Activated gamma-delta T cell treated with Interleukin-2 at 50 U/mL for 16 hours (primary cell): Measurements from ENCODE around the gene CD2AP.
"Not testable (repeated sequence)": the region's sequence is repeated elsewhere in the genome, so short reads cannot be mapped to it uniquely, and the experiment has no call there.

Experiments used
- DNase-seq: peaks from one replicate; pipeline ENCODE4 v3.0.0-alpha.2; 2020

The CD2AP gene

GRCh38 chr6:47509937-47510336 lies 32.3 kb downstream of the CD2AP start:
- DNase-seq, result no peak

- no peak for DNase-seq
Measured at GRCh38 chr6:47512872-47513271, 35.3 kb downstream of the CD2AP start.

DNA sequence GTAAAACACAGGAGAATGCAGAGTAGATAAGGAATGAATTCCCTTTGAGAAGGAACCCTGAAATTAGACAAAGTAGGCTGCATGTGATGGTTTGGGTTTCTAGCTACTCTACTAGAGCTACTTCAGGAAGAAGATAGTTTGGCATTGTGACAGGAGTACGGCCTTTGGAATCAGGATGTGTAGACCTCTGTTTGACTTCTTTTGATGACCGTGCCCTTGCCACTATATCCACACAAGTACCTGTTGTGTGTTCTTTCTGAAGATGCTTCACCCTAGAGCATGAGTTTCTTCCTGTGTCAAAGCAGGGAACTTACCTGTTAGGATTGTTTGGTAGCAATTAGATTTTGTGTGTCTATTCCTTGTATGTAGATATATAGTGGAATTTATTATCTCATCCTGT lies 41.7 kb downstream of the CD2AP start:
- no peak for DNase-seq

GRCh38 chr6:47520282-47520681 lies 42.7 kb downstream of the CD2AP start:
- DNase-seq, result no peak

- no peak for DNase-seq
Measured at GRCh38 chr6:47521961-47522360, 44.4 kb downstream of the CD2AP start.

DNA sequence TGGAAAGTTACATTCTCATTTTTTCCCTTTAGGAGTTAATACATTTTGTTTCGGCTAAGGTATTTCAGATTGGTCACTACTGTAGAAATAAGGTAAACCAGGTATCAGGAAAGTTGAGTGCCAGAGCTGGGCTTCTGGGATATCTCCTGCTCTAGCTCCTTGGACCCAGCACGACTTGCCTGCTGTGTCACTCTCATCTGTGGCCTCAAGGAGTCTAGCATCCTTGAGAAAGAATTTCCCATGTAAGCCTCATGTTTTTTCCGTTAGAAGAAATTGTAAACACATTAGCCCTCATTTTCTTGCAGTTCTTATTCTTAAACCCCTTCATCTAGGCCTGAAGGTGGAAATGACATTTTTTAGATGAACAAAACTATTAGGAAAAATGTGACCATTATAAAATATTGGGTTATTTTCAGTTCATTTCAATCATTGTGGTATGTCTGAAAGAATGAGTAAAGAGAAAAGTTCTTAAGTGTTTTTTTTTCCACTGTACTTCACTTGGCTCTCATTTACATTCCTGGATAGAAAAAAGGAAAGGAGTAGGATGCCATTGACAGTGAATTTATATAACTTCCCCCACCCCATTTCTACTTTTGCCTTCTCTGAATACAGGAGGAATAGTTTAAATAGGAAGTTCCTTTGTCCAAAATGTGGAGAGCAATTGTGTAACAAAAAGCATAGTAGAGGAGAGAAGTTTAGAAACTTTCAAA lies 46.7 kb downstream of the CD2AP start:
- no peak for DNase-seq

DNA sequence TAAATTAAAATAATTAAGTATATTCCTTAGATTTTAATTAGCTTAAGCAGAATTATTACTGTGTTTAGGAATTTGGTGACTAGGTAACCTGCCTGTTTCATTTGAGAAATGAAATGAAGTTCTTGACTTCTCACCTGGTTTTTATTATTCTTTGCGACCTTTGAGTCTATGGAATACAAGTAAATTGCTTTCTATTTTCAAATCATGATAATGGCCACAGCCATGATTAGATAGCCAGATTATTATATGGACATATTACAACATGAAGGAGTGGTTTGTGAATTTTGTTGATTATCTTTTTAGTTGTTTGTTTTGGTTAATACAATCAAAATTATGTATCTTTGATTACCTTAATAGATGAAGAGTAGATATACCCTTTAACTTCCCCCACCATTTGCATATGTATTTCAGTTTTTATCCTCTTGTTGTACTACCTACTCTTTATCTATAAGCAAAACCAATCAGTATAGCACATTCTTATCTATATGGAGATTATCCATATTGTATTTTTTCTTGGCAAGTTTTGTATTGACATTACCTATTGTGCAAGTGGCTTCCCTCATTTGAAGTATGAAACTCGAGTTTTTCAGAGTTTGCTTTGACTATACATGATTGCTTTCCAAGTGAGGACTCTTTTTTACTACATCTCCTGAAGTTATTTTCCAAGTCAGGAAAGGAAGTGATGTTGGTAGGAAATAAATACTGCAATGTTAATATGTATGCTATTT lies 47.9 kb downstream of the CD2AP start:
- no peak for DNase-seq

- no peak for DNase-seq
Measured at GRCh38 chr6:47527274-47527673, 49.7 kb downstream of the CD2AP start.

DNA sequence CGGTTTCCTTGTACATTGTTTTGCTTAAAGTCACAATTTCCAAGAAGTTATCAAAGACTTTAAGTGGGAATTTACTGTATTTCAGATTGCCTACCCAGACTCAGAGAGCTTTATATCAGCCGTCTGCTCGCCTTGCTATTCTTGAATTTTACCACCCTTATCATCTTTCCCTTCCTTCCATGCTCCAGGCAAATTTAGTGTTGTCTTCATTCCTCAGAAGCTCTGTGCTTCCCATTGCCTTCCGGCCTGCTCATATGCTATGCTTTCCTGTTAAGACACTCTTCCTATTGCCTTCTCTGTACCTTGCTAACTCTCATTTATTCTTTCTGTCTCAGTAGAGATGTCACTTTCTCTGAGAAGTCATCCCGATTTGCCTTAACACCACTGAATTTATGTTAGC lies 52.1 kb downstream of the CD2AP start:
- no peak for DNase-seq

GRCh38 chr6:47532981-47533585 lies 55.5 kb downstream of the CD2AP start:
- no peak for DNase-seq

DNA sequence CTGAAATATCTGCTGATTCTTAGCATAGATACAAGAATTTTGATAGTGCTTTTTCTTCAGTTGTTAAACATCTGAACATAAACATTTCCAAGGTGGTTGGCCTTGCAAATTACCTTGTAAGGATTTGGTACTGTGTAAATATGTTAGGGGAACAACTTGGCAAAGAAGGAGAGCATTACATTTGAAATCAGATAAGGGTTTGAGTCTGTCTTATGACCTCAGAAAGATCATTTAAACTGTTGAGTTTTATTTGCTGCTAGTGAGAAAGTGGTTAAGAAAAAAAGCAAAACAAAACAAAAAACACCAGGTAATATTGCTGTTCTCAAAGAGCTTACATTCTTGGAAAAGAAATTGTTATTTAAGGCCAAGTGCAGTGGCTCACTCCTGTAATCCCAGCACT lies 56.5 kb downstream of the CD2AP start:
- DNase-seq, result no peak

DNA sequence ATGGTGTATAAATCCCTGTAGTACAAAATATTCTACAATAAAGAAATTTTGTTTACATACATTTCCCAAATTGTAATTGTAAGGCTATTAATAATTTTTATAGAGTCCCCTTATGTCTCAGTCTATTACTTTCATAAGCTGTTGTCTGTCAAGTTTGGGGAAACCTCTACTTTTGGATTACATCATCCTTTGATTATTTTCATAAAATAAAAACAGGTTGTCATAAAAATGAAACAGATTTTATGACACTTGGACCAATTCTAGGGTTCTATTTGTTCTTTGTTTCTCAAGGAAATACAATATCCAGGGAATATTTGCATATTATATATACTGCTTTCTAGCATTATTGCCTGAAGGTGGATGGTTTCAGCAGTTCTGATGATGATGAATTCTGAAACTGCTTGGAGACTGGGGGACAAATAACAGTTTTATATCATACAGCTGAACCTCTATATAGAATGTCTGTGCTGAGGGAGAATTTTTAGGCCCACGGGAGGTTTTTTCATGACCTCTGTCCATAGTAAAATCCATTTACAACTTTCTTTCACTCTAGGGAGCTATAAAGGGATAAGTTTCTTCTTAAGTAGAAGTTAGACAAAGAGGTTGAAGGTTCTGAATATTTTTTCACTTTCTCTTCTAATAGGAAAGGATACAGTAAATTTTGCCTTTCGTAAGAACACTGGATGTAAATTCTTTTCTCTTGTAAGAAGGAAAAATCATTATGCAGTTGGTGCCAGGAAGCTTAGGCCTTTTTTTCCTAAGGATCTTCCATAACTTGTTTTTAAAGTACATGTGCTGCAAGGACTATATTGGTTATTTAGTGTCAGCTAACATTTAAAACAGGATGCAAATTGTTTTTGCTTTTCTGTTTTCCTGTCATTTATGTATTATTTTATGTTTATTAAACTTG lies 58.0 kb downstream of the CD2AP start:
- DNase-seq, result no peak

DNA sequence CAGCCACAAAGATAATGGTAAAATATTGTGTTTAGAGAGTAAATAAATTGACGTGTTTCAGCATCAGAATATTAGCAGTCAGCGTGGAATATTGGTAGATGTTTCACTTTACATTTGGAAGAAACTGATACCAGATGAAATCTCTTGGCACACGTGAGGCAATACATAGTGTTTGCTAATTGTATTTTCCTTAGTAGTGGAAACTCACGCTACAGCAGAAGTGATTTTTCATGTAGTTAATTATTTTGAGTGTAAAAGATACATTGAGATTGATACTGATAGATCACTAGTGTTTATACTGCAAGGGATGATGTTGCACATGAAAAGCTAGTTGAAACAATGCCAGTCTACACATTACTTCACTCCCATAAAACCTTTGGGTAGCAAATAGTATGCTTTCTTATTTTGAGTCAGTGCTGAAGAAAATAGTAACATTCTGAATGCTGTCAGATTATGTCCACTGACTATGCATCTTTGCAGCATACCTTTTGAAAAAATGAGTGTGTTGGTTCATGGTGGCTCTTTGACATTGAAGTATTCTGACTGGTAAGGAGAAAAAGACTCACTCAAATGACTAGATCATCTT lies 59.3 kb downstream of the CD2AP start:
- no peak for DNase-seq

GRCh38 chr6:47545223-47545622 lies 67.6 kb downstream of the CD2AP start:
- DNase-seq, result no peak

- DNase-seq, result no peak
Measured at GRCh38 chr6:47551670-47552069, 74.1 kb downstream of the CD2AP start.

DNA sequence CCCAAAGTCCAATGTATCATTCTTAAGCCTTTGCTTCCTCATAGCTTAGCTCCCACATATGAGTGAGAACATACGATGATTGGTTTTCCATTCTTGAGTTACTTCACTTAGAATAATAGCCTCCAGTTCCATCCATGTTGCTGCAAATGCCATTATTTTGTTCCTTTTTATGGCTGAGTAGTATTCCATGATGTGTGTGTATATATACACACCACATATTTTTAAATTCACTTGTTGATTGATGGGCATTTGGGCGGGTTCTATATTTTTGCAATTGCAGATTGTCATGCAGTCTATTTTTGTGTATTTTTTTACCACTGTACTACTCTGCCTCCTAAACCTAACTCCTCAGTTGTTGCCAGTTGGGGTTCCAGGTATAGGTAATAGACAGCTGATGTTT lies 74.7 kb downstream of the CD2AP start:
- DNase-seq, result no peak

DNA sequence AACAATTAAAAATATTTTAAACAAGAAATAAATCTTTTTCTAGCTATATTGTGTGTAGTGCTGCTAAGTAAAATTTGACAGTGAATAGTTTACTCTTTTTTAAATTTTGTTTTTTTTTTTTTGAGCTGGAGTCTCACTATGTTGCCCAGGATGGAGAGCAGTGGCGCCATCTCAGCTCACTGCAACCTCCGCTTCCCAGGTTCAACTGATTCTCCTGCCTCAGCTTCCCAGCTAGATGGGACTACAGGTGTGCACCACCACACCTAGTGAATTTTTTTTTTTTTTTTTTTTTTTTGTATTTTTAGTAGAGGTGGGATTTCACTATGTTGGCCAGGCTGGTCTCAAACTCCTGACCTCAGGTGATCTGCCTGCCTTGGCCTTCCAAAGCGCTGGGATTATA lies 75.7 kb downstream of the CD2AP start:
- DNase-seq, result not testable (repeated sequence)

DNA sequence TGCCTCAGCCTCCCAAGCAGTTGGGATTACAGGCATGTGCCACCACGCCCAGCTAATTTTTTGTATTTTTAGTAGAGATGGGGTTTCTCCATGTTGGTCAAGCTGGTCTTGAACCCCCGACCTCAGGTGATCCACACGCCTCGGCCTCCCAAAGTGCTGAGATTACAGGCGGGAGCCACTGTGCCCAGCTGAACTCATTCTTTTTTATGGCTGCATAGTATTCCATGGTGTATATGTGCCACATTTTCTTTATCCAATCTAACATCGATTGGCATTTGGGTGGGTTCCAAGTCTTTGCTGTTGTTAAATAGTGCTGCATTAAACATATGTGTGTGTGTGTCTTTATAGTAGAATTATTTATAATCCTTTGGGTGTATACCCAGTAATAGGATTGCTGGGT lies 78.9 kb downstream of the CD2AP start:
- DNase-seq, result not testable (repeated sequence)

DNA sequence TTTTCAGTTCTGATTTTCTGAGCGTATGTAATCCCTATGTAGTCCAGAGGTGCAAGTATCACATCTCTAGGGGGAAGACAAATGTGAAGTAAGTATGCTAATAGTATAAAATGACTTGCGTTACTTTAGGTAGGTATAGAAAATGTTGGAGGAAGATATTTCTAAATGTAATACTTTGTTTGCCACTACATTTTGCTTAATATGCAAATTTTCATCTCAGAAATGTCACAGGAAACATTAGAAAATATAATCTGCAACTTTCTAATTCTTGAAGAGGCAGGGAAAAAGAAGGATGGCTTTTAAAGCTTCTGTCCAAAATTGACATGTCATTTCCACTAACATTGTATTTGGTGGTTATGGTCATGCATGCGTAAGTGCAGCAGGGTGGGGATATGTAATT lies 85.6 kb downstream of the CD2AP start:
- no peak for DNase-seq

DNA sequence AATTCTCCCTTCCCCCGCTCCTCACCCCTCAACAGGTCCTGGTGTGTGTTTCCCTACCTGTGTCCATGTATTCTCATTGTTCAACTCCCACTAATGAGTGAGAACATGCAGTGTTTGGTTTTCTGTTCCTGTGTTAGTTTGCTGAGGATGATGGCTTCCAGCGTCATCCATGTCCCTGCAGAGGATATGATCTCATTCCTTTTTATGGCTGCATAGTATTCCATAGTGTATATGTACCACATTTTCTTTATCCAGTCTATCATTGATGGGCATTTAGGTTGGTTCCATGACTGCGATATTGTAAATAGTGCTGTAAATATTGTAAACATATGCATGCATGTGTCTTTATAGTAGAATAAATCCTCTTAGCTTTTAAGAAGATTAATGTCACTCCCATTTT lies 89.0 kb downstream of the CD2AP start:
- not testable (repeated sequence) for DNase-seq

- DNase-seq, result no peak
Measured at GRCh38 chr6:47567586-47567985, 90.0 kb downstream of the CD2AP start.

- no peak for DNase-seq
Measured at GRCh38 chr6:47571488-47571887, 93.9 kb downstream of the CD2AP start.

GRCh38 chr6:47573109-47573508 lies 95.5 kb downstream of the CD2AP start:
- DNase-seq, result no peak
